GM19324 (cell line): ENCODE measurements around the gene FOXE3.
"Not testable (repeated sequence)": the region's sequence is repeated elsewhere in the genome, so short reads cannot be mapped to it uniquely, and the experiment has no call there.

Source experiments
- ATAC-seq: cut with Tn5 transposase; IDR thresholded peaks from one replicate; pipeline ENCODE4 v1.9.1; 2021; ENCODE audit warnings: mild to moderate bottlenecking, moderate library complexity; ENCODE audit not compliant: unreplicated experiment, low FRiP score

Gene FOXE3

DNA sequence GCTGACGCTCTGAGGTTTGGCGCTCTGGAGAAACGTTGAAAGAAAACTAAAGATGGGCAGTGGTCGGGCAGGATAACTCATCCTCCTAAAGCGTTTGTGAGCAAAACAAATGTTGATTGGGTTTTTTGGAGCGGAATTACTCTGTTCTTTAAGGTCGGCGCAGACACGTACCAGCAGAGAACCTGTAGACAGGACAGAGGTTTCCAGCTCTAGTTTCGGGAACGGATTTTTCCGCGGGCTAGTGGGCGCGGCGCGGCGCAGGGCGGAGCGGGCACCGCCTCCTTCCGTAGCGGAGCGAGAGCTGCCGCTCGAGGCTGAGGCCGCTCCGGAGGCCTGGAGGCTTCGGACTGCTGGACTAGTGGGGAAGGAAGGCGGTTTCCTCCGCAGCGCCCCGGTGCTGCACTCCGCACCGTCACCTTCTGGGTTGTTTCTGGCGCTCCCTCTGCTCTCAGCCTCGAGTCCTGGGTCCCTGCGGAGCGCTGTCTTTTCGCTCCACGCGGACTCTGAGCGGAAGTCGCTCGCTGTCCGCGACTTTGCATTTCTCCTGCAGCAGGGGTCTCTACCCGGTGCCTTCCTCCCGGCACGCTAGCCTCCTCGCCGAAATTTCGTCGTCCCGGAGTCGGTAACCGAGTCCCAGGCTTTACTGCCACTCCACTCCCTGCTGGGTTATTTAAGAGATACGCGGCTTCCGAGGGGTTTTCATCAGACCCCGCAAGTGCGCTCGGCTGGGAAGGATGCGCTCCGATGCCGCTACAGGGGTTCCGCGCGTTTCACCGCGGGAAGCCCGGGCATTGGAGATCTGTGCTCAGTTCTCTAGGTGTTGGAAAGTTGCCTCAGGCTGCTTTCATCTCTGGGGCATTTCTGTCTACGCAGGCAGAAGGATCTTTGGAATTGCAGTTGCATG is 28.7 kb downstream of the FOXE3 start:
- no peak for ATAC-seq

DNA sequence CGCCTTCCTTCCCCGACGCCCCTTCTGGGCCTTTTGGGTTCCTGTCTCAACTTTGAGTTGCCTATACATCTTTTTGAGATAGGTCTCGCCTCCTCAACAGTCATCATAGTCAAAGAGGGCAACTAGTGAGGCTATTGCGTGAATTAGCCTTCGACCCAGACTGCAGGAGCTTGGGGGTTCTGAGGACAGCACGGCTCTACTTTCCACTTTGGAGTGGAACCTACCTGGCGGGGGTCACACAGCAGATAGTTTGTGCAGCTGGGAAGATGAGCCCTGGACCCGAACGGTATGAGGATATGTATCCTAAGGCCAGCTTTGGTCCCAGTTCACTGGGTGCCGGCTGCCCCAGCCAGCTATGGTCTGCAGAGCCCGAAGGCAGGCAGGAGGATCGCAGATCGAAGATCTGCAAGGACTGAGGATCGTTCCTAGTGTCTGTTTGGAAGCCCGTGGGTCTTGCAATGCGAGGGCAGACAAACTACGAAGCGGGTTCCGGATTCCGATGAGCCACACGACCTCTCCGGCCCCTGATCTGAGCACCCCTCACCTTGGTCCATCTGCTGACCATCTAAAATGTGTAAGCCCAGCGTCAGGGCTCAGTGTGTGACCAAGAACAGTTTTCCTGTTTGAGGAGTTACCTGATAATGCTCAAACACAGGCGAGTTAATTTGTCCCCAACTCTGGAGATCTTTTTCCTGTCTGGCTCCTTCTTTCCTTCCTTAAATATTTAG is 29.9 kb downstream of the FOXE3 start:
- no peak for ATAC-seq

DNA sequence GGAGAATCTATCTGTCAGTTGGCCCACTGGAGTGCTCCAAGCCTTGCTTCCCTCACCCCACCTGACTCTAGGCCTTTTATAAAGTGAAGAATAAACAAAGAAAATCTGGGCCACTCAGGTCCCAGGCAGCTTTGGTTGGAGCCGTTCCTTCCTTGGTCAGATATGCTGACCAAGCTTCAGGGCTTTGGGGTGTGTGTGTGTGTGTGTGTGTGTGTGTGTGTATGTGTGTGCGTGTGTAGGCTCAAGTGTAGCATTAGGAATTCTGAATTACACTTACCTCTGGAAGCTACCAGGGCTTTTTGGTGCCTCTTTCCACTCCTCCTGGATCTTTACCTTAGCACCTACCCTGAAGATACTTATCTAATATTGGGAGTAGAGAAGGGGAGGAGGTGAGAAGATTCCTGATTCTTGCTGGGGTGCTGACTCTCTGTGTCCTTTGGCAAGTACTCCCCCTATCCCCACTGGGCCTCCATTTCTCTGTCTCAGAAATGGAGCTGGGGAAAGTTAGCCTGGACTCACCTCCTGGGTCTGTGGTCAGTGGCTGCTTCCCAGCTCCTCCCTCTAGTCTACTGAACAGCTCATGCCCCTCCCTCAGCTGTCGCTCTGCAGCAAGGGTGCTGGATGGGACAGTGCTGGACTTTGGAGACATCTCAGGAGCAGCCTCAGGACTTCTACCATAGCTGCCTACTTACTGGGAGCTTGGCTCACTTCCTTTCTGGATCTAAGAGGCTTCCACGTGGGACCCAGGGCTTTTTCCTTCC is 32.6 kb downstream of the FOXE3 start:
- no peak for ATAC-seq

DNA sequence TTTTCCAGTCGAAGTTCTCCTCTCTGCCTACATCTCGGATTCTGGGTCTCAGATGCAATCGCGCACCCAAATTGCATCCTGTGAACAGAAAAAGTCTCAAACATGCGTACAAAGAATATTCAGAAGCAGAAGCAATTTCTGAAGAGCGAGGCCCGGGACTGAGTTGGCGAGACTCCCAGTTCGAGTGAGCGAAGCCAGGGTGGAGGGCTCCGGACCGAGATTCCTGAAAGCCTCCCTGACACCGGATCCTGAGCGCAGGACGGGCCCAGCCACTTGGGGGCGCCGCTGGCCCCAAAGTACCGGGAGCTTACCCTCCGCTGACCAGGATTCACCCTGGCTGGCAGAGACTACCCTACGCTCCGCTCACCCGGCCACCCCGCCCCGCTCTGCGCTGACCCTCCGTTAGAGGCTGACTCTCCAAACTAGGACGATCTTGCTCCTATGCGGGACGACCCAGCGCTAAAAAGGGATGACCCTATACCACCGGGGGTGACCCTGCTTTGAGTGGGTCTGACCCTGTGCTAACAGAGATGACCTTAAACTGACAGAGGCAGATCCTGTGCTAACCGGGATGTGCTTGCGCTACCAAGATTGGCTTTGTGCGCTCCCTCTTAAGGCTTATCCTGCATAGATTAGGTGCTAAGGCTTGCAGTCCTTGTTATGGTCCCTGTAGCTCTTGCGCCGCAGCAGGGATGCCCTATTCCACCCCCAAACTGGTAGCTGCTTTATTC is 33.9 kb downstream of the FOXE3 start:
- ATAC-seq: no peak

DNA sequence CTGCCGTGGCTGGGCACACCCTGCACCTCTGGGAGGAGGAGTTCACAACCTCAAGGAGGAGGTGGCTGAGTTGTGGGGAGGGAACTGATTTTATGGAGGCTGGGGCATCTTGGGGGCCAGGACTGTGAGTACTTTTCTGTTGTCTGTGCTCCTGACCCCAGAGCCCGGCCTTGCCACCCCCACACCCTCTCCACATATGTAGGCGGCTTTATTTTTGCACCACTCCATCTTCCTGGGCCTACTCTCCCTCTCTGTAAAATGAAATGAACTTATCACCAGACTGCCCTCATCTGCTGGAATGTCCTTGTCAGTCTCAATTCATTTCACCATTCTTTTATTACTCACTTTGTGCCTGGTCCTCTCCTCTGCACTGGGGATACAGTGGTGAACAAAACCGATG is 34.5 kb downstream of the FOXE3 start:
- ATAC-seq: no peak

DNA sequence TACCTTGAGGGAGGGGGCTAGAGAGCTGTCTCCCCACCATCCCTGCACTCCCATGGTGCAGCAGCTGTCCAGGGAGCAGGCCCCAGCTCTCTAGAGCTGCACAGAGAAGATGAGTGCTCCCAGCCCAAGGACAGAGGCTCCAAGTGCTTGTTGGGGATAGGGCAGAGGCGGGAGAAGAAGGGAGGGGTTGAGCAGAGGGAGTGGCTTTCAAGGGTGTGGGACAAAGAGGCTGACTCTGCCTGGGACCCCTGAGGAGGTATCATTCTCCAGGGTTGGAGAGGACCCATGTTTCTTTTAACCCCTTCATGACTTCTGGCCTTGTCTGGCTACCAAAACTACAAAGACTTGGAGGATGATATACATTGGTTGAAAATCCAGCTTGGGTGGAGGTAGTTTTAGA is 36.3 kb downstream of the FOXE3 start:
- no peak for ATAC-seq

DNA sequence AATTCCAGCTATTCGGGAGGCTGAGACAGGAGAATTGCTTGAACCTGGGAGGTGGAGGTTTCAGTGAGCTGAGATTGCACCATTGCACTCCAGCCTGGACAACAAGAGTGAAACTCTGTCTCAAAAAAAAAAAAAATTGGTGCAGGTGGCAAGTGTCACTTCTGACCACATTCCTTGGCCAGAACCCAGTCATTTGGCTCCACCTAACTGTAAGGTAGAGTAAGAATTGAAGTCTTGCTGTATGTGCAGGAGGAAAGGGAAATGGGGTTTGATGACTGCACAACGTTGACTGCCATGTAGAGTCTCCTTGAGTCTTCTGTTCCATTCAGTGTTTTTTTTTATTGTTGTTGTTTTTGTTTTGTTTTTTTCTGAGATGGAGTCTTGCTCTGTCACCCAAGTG is 37.8 kb downstream of the FOXE3 start:
- ATAC-seq: not testable (repeated sequence)

DNA sequence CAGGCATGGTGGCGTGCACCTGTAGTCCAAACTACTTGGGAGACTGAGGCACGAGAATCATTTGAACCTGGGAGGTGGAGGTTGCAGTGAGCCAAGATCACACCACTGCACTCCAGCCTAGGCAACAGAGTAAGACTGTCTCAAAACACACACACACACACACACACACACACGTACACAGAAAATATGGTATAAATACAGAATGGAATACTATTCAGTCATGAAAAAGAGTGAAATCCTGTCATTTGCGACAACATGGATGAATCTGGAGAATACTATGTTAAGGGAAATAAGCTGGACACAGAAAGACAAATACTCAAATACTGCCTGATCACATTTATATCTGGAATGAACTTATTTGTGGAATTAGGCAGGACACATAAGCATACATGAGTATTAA is 40.2 kb downstream of the FOXE3 start:
- ATAC-seq: no peak

DNA sequence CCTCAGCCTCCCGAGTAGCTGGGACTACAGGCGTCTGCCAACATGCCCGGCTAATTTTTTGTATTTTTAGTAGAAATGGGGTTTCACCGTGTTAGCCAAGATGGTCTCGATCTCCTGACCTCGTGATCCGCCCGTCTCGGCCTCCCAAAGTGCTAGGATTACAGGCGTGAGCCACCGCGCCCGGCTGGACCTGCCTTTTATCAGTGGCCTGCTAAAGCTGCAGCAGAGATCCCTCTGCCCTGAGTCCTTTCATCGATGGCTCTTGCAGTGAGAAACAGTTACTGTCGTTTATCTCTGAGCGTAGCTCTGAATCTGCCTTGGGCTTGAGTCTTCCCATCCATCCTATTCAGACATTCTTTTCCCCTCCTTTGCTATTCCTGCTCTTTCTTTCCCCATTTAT is 41.5 kb downstream of the FOXE3 start:
- not testable (repeated sequence) for ATAC-seq

DNA sequence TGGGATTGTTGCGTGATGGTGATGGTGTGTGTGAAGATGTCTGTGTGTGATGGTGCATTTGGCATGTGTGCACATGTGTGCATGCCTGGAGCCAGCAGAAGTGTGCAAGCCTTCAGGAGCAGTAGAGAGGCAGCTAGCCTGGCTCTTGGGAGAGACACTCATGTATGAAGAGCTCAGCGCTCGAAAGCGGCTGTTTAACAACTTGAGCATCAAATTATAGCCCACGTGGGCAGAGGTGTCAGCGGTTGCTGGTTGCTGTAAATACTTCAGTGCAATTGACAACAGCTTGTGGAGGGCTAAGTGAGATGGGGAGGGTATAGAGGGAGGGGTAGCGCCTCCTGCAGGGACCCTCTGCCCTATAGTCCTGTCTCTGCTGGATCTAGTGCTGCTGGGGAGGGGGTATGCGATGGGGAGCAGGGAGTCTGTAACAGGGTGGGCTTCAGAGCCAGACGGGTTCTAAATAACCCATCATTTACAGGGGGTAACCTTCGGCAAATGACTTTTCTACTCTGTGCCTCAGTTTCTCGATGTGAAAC is 43.2 kb downstream of the FOXE3 start:
- no peak for ATAC-seq

DNA sequence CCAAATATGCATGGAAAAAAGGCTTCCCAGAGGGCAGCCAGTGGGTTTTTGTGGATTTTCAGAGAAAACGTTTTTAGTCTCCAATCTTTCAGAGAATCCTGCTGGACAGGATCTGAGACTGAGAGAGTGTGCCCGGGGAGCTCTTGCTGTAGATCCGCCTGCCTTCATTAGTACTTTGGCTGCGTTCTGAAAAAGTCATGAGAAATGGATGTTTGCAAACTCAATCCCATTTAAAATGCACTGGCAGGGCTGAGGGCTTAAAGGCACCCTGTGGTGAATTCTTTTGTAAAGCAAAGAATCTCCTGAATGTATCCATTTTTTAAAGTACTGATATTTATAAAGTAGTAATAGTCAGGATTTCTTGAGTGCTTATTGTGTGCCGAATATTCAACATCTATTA is 44.0 kb downstream of the FOXE3 start:
- no peak for ATAC-seq

DNA sequence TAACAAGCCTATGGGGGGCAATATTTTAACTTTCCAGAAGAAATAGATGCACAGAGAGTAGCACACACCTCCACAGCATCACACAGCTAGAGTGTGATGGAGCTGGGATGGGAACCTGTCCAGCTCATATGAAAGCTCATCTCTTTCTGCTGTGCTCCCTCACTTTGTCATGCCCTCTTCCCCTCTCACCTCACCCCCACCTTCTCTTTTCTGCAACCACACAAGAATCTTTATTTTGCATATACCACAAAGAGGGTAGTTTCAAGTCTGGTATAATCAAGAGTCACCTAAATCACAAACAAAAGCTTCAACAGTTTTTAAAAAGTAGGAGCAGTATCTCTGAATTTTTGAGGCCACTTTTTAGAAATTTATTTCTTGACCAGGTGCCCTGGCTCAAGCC is 44.4 kb downstream of the FOXE3 start:
- ATAC-seq: no peak

DNA sequence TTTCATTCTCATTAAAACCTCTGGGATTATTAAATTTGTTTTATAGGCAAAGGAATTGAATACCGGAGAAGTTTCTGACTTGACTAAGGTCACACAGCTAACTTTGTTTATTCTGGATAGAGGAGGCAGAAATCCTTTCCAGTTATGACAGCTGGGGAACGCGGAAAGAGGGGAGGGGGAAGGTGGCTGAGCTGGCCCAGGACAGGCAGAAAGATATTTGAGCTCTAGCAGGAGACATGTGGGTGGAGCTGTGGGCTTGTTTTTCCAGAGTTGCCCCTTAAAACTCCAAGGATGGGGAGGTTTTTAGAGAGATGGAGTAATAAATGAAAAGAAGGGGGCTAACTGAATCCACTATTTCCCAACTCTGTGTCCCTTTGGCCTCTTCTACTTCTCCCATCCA is 49.5 kb downstream of the FOXE3 start:
- no peak for ATAC-seq
